Esophagus squamous epithelium (tissue), 5 donors: ENCODE data around the gene GUCY2D. TPM values are rescaled to one million over a fixed set of nuclear protein-coding genes. Genes with fewer than 3 reads are reported as not detected.
"Not testable (repeated sequence)": the region's sequence is repeated elsewhere in the genome, so short reads cannot be mapped to it uniquely, and the experiment has no call there.

Source experiments
- DNase-seq: peaks from one replicate; lab custom pipeline; 2025; lab: John Stamatoyannopoulos, UW
- H3K27ac ChIP-seq, 4 donors: fragments of 200-600 bp; sonication (generic); one replicate each; pipeline ENCODE4 v1.5.1; 2016 to 2019; ENCODE audit warnings: mild to moderate bottlenecking in 1 of 4
- H3K27me3 ChIP-seq, 4 donors: fragments of 200-600 bp; sonication (generic); 1 replicate in 3 of 4; 2 replicates in 1 of 4; pipeline versions ENCODE4 v1.5.1 to v1.6.0; 2017 to 2021; ENCODE audit warnings: antibody characterized with exemption in 1 of 4
- H3K36me3 ChIP-seq, 3 donors: fragments of 200-600 bp; sonication (generic); one replicate each; pipeline ENCODE4 v1.5.1; 2016 to 2019
- H3K4me1 ChIP-seq, 3 donors: fragments of 200-600 bp; sonication (generic); one replicate each; pipeline ENCODE4 v1.5.1; 2017 to 2019
- H3K4me3 ChIP-seq, 4 donors: fragments of 200-600 bp; sonication (generic); 1 replicate in 3 of 4; 2 replicates in 1 of 4; pipeline ENCODE4 v1.5.1; 2016 to 2019; ENCODE audit warnings: mild to moderate bottlenecking in 2 of 4, moderate library complexity in 1 of 4
- H3K9me3 ChIP-seq, 3 donors: fragments of 200-600 bp; sonication (generic); one replicate each; pipeline ENCODE4 v1.5.1; 2016 to 2019
- CTCF ChIP-seq, 6 experiments: fragments of 450-650 bp in 4 of 6; fragments of 200-600 bp in 2 of 6; sonication (generic) in 2 of 6; IDR thresholded peaks; one replicate each; pipeline ENCODE4 v1.5.1; 2016 to 2019; ENCODE audit warnings: antibody characterized with exemption in 6 of 6, mild to moderate bottlenecking in 4 of 6, moderate library complexity in 4 of 6
- POLR2A ChIP-seq, 4 donors: fragments of 450-650 bp; IDR thresholded peaks; one replicate each; pipeline ENCODE4 v1.6.1; 2017; ENCODE audit warnings: antibody characterized with exemption in 4 of 4, mild to moderate bottlenecking in 4 of 4, moderate library complexity in 3 of 4
- WGBS, 2 donors: methylation state at CpG; one replicate each; pipeline ENCODE4 v1.1.5; 2018; 5-methylcytosine and 5-hydroxymethylcytosine counted together
- intact Hi-C: fragments of 100-400 bp; cut with DNase I; formaldehyde crosslinking; loops from one replicate; pipeline ENCODE4 v1.15.0; 2022
- total RNA-seq, 4 donors: library from RNA; depleted of rRNA; stranded (reverse); fragments of >200 nt; gene quantifications; one replicate each; pipeline ENCODE4 v1.1.0, GENCODE V29; 2016
- donor health status: DM: yes; HTN: yes; CAD: no.

The GUCY2D gene
- total RNA-seq, 4 donors from 2014 or later: not detected

DNA sequence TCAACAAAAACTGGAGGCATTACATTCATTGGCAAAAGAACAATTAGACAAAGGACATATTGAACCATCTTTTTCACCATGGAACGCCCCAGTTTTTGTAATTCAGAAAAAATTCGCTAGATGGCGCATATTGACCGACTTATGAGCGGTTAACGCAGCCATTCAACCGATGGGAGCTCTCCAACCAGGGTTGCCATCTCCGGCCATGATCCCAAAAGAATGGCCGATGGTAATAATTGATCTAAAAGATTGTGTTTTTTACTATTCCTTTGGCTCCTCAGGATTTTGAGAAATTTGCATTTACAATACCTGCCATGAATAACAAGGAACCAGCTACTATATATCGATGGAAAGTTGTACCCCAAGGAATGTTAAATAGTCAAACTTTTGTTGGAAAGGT lies 57.9 kb downstream of the GUCY2D start:
- 4 to 8% methylated on average over 10 of the region's 10 CpGs for WGBS, 2 donors
- Histone ChIP-seq H3K27me3 (peaks cover 0 to 100% (median 17%) of the 10 kb centered on the region in 4 donors), H3K27ac (no peak overlapping the region), H3K36me3 (no peaks in the 10 kb centered on the region), H3K4me1 (peaks cover 4 to 47% (median 15%) of the 10 kb centered on the region in 3 donors), H3K9me3 (no peaks in the 10 kb centered on the region), H3K4me3 (no peak overlapping the region)
- DNase-seq: no peak
- TF ChIP-seq POLR2A (IDR thresholded peaks at IDR 0.05) (no peak), CTCF (IDR thresholded peaks at IDR 0.05) (peak; percentile 69 to 85 (median 79))
- intact Hi-C loops: no loop called here

DNA sequence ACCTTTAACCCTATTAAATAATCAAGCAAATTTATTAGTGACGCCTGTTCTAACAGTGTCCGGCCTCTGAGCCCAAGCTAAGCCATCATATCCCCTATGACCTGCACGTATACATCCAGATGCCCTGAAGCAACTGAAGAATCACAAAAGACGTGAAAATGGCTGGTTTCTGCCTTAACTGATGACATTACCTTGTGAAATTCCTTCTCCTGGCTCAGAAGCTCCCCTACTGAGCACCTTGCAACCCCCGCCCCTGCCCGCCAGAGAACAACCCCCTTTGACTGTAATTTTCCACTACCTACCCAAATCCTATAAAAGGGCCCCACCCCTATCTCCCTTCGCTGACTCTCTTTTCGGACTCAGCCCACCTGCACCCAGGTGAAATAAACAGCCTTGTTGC lies 59.4 kb downstream of the GUCY2D start:
- H3K4me1 ChIP-seq: peaks cover 4 to 42% (median 9%) of the 10 kb centered on the region in 3 donors
- H3K36me3 ChIP-seq, DNase-seq, H3K27ac ChIP-seq, H3K4me3 ChIP-seq, H3K9me3 ChIP-seq, intact Hi-C loops: not testable (repeated sequence)
- 50 to 62% methylated on average over 8 of the region's 8 CpGs for WGBS, 2 donors
- H3K27me3 ChIP-seq: peaks cover 0 to 90% (median 17%) of the 10 kb centered on the region in 4 donors

GRCh38 chr17:8062435-8062806 lies 60.0 kb downstream of the GUCY2D start:
- H3K4me3 ChIP-seq: peak overlapping the region in 3 of 4 donors; percentile 15 to 22 (median 17)
- peaks cover 0 to 84% (median 17%) of the 10 kb centered on the region in 4 donors for H3K27me3 ChIP-seq
- 9 to 17% methylated on average over 8 of the region's 8 CpGs for WGBS, 2 donors
- peaks cover 4 to 44% (median 9%) of the 10 kb centered on the region in 3 donors for H3K4me1 ChIP-seq
- DNase-seq: no peak
- no peaks in the 10 kb centered on the region for H3K9me3 ChIP-seq
- no peak for TF ChIP-seq POLR2A (IDR thresholded peaks at IDR 0.05)
- TF ChIP-seq CTCF (IDR thresholded peaks at IDR 0.05): no peak
- no peak overlapping the region for H3K27ac ChIP-seq
- intact Hi-C loops: no loop called here
- H3K36me3 ChIP-seq: no peaks in the 10 kb centered on the region

- DNase-seq: no peak
- WGBS, 2 donors: 19 to 23% methylated on average over 15 of the region's 15 CpGs
- no peaks in the 10 kb centered on the region for H3K36me3 ChIP-seq
- H3K27ac ChIP-seq: no peak overlapping the region
- H3K9me3 ChIP-seq: no peaks in the 10 kb centered on the region
- intact Hi-C loops: no loop called here
- peaks cover 0 to 79% (median 17%) of the 10 kb centered on the region in 4 donors for H3K27me3 ChIP-seq
- TF ChIP-seq POLR2A (IDR thresholded peaks at IDR 0.05) (no peak), CTCF (IDR thresholded peaks at IDR 0.05) (no peak)
- peaks cover 4 to 40% (median 8%) of the 10 kb centered on the region in 3 donors for H3K4me1 ChIP-seq
- peak overlapping the region in 3 of 4 donors; percentile 15 to 22 (median 17) for H3K4me3 ChIP-seq
Observed at GRCh38 chr17:8062807-8063483, 60.5 kb downstream of the GUCY2D start.

DNA sequence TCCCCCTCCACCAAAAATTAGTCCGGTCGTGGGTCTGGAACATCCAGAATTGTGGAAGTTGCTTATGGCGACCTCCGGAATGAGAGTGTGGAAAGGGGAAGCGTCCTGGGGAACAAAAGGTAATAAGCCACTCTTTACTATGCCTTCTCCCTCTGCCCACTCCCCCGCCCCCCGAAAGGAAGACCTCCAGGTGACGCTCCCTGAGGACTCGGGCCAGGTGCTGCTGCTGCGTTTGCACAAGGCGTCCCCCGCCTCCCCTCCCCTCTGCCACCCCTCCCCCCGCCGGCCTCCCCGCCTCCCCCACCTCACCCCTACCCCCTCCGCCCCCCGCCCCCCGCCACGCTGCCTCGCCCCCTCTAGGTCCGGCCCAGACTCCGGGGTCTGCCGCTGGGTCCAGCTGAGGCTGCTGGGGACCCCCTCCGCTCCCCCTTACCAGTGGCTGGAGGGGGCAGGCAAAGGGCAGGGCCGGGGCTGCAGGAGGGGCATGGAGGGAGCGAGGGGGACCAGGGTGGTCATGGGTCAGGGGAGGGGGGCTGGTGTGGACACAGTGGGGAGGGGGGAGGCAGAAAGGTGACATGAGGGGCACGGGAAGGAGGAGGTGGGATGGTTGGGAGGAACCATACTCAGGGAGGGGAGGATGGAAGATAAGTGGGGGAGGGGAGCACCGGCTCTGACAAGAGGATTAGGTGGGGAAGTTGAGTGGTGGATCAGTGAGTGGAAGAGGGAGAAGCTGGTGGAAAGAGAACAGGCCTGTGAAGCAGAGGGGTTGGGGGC lies 61.5 kb downstream of the GUCY2D start:
- Histone ChIP-seq H3K27me3 (peaks cover 0 to 69% (median 16%) of the 10 kb centered on the region in 4 donors), H3K36me3 (no peaks in the 10 kb centered on the region), H3K27ac (no peak overlapping the region), H3K4me1 (peaks cover 4 to 42% (median 6%) of the 10 kb centered on the region in 3 donors), H3K4me3 (no peak overlapping the region), H3K9me3 (no peaks in the 10 kb centered on the region)
- TF ChIP-seq POLR2A (IDR thresholded peaks at IDR 0.05) (no peak), CTCF (IDR thresholded peaks at IDR 0.05) (no peak)
- DNase-seq: no peak
- 12 to 27% methylated on average over 11 of the region's 28 CpGs for WGBS, 2 donors
- intact Hi-C loops: no loop called here
